ENCODE measurements around the gene GPR31. TPM values are rescaled to one million over a fixed set of nuclear protein-coding genes. Genes with fewer than 3 reads are reported as not detected.

GPR31 gene
- total and polyA plus RNA-seq, 2 of the 4 experiments (the other 2 are of a cell fraction): not detected

DNA sequence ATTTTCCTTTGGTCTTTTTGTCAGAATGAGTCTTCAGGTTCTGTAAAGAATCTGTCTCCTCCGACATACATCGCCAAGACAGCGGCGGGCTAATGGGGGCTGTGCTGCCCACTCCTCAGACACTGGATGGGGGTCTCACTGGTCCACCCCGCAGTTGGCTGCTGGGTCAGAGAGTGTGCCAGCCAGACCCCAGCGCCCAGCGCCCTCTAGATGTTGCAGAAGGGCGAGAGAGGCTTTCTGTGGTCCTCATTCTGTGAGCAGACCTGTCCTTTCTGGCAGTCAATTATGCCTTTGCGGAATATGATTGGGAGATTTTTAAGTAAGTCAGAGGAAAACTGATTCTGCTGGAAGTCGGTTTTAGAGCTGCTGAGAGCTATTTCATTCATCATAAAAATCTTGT, 42.7 kb downstream of the GPR31 start:
- in situ Hi-C loops (cut with MboI; ENCODE audit: low sequenced_read_pairs): no loop called here
- Histone ChIP-seq H2AK5ac (ENCODE audit: low read depth, low read length) (no peak overlapping the region), H4K20me1 (ENCODE audit: insufficient read depth, low read length) (no peaks in the 10 kb centered on the region), H3K18ac (ENCODE audit: low read depth, low read length) (no peak overlapping the region), H4K91ac (ENCODE audit: insufficient read depth, low read depth, low read length) (no peak overlapping the region), H3K23ac (ENCODE audit: low read depth, low read length) (no peak overlapping the region), H3K4ac (ENCODE audit: low read depth, low read length) (no peak overlapping the region), H3K27me3 (ENCODE audit: control insufficient read depth, insufficient read depth, low read length) (no peaks in the 10 kb centered on the region), H3K79me1 (ENCODE audit: low read depth in 1 of 2, low read length in 2 of 2) (no peaks in the 10 kb centered on the region), H3K4me3 (ENCODE audit: insufficient read depth, low read depth, low read length) (no peak overlapping the region), H4K8ac (ENCODE audit: low read depth in 2 of 2, low read length in 2 of 2) (no peak overlapping the region), H2BK15ac (ENCODE audit: low read depth, low read length) (no peak overlapping the region), H3K9me3 (ENCODE audit: control insufficient read depth, insufficient read depth, low read length) (peaks cover 18% of the 10 kb centered on the region), H2BK5ac (ENCODE audit: low read depth, low read length, poor library complexity, severe bottlenecking) (no peak overlapping the region), H3K9ac (ENCODE audit: low read depth, low read length) (no peak overlapping the region), H3K14ac (replicated peaks; ENCODE audit: low read depth, low read length) (no peak overlapping the region), H3K9me1 (ENCODE audit: insufficient read depth, low read length) (no peaks in the 10 kb centered on the region), H4K5ac (ENCODE audit: low read depth, low read length) (no peak overlapping the region), H3K56ac (ENCODE audit: extremely low read depth, insufficient read depth, low read length) (no peak overlapping the region), H2AK9ac (replicated peaks; ENCODE audit: low read depth, low read length, poor library complexity) (no peak overlapping the region), H2BK20ac (ENCODE audit: low read depth, low read length) (no peak overlapping the region), H3K4me1 (ENCODE audit: control insufficient read depth, insufficient read depth, low read length) (no peaks in the 10 kb centered on the region), H3K36me3 (ENCODE audit: control insufficient read depth, insufficient read depth, low read length) (no peaks in the 10 kb centered on the region), H3K27ac (ENCODE audit: insufficient read depth, low read length) (no peak overlapping the region), H3K4me2 (ENCODE audit: low read depth, low read length) (no peak overlapping the region), H2BK120ac (ENCODE audit: low read depth, low read length) (no peak overlapping the region), H2AFZ (replicated peaks; ENCODE audit: low read length, poor library complexity) (no peak overlapping the region)
- dilution Hi-C loops (cut with HindIII; ENCODE audit: low sequenced_read_pairs, unreplicated experiment): no loop called here
- intact Hi-C loops (cut with micrococcal nuclease): no loop called here
- TF ChIP-seq MAFK (IDR thresholded peaks at IDR 0.05; ENCODE audit: low read depth, low read length): no peak
- TF ChIP-seq MXI1 (IDR thresholded peaks at IDR 0.05; ENCODE audit: borderline replicate concordance, low read depth, low read length): no peak
- no peak for TF ChIP-seq POLR2A (IDR thresholded peaks at IDR 0.05; ENCODE audit: low read depth, low read length)
- ChIA-PET POLR2A (ENCODE audit: unreplicated experiment) (no interaction called here), CTCF (no interaction called here)
- DNase-seq (no peak), ATAC-seq (ENCODE audit: low read depth) (no peak)
- BruUV-seq (replicated peaks): no TSS peak
- WGBS, 2 experiments (ENCODE audit: extremely low coverage in 2 of 2, insufficient read length in 1 of 2): 94% methylated on average over 3 of the region's 10 CpGs; no CpG with 5 or more reads in 1 of the 2 experiments
